Measurements from ENCODE around the gene FAF1.
"Not testable (repeated sequence)": the region's sequence is repeated elsewhere in the genome, so short reads cannot be mapped to it uniquely, and the experiment has no call there.

The FAF1 gene

GRCh38 chr1:50906050-50906449 lies 54.0 kb downstream of the FAF1 start:
- H3K27me3 ChIP-seq (ENCODE audit: low read length); H3K36me3 ChIP-seq (ENCODE audit: low read length); H3K4me3 ChIP-seq (ENCODE audit: insufficient read depth, low read length, poor library complexity, severe bottlenecking); H2AFZ ChIP-seq (ENCODE audit: low read depth, low read length, severe bottlenecking); H3K9me2 ChIP-seq (replicated peaks; ENCODE audit: insufficient read depth, low read length); H3K27ac ChIP-seq (ENCODE audit: low read depth, low read length); H3F3A ChIP-seq (ENCODE audit: insufficient read depth); H3K4me2 ChIP-seq (ENCODE audit: low read depth, low read length, poor library complexity, severe bottlenecking); H3K9ac ChIP-seq (ENCODE audit: low read length); H4K20me1 ChIP-seq (ENCODE audit: low read depth, low read length); H3K9me3 ChIP-seq (ENCODE audit: insufficient read depth, low read length): not testable (repeated sequence)
- H3K79me2 ChIP-seq (ENCODE audit: insufficient read depth, low read length) = peaks cover 35% of the 10 kb centered on the region

DNA sequence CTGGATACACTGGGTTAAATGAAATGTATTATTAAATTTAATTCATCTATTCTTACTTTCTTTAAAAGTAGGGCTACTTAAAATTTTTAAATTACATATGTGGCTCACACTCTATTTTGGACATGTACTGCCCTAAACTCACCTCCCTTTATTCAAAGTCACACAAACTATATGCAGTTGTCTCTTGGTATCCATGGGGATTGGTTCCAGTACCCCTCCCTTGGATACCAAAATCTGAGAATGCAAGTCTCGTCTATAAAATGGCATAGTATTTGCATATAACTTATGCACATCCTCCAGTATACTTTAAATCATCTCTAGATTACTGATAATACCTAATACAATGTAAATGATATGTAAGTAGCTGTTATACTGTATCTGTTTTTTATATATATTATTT lies 57.6 kb downstream of the FAF1 start:
- Histone ChIP-seq H3F3A (ENCODE audit: insufficient read depth) (no peaks in the 10 kb centered on the region), H3K27me3 (ENCODE audit: low read length) (no peaks in the 10 kb centered on the region), H3K9me3 (ENCODE audit: insufficient read depth, low read length) (no peaks in the 10 kb centered on the region), H3K79me2 (ENCODE audit: insufficient read depth, low read length) (peaks cover 67% of the 10 kb centered on the region), H4K20me1 (ENCODE audit: low read depth, low read length) (peaks cover 15% of the 10 kb centered on the region; the same call in 1 of the 2 replicates), H3K36me3 (ENCODE audit: low read length) (no peaks in the 10 kb centered on the region), H3K9ac (ENCODE audit: low read length) (no peak overlapping the region), H2AFZ (ENCODE audit: low read depth, low read length, severe bottlenecking) (no peak overlapping the region), H3K9me2 (replicated peaks; ENCODE audit: insufficient read depth, low read length) (no peaks in the 10 kb centered on the region), H3K27ac (ENCODE audit: low read depth, low read length) (no peak overlapping the region), H3K4me2 (ENCODE audit: low read depth, low read length, poor library complexity, severe bottlenecking) (no peak overlapping the region), H3K4me3 (ENCODE audit: insufficient read depth, low read length, poor library complexity, severe bottlenecking) (no peak overlapping the region)
- TF ChIP-seq, protein P1, sequence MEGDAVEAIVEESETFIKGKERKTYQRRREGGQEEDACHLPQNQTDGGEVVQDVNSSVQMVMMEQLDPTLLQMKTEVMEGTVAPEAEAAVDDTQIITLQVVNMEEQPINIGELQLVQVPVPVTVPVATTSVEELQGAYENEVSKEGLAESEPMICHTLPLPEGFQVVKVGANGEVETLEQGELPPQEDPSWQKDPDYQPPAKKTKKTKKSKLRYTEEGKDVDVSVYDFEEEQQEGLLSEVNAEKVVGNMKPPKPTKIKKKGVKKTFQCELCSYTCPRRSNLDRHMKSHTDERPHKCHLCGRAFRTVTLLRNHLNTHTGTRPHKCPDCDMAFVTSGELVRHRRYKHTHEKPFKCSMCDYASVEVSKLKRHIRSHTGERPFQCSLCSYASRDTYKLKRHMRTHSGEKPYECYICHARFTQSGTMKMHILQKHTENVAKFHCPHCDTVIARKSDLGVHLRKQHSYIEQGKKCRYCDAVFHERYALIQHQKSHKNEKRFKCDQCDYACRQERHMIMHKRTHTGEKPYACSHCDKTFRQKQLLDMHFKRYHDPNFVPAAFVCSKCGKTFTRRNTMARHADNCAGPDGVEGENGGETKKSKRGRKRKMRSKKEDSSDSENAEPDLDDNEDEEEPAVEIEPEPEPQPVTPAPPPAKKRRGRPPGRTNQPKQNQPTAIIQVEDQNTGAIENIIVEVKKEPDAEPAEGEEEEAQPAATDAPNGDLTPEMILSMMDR (IDR thresholded peaks at IDR 0.05; ENCODE audit: insufficient read depth, low read length, poor library complexity, severe bottlenecking) = no peak
- TF ChIP-seq EZH2phosphoT487 (conservative IDR thresholded peaks at IDR 0.05; ENCODE audit: low read length) = no peak

GRCh38 chr1:50901872-50902271 lies 58.2 kb downstream of the FAF1 start:
- H3K9me2 ChIP-seq (replicated peaks; ENCODE audit: insufficient read depth, low read length) = no peaks in the 10 kb centered on the region

GRCh38 chr1:50898773-50899172 lies 61.3 kb downstream of the FAF1 start:
- H3K9me2 ChIP-seq (replicated peaks; ENCODE audit: insufficient read depth, low read length) = no peaks in the 10 kb centered on the region
- no peak overlapping the region for H3K9ac ChIP-seq (ENCODE audit: low read length)
- no peaks in the 10 kb centered on the region for H3K9me3 ChIP-seq (ENCODE audit: insufficient read depth, low read length)
- peaks cover 15% of the 10 kb centered on the region; the same call in 1 of the 2 replicates for H4K20me1 ChIP-seq (ENCODE audit: low read depth, low read length)
- H3K4me2 ChIP-seq (ENCODE audit: low read depth, low read length, poor library complexity, severe bottlenecking) = no peak overlapping the region
- H3K27ac ChIP-seq (ENCODE audit: low read depth, low read length) = no peak overlapping the region
- H3K79me2 ChIP-seq (ENCODE audit: insufficient read depth, low read length) = peaks cover 96% of the 10 kb centered on the region
- no peaks in the 10 kb centered on the region for H3K27me3 ChIP-seq (ENCODE audit: low read length)
- no peaks in the 10 kb centered on the region for H3F3A ChIP-seq (ENCODE audit: insufficient read depth)
- TF ChIP-seq, protein P1 (IDR thresholded peaks at IDR 0.05; ENCODE audit: insufficient read depth, low read length, poor library complexity, severe bottlenecking) = no peak
- TF ChIP-seq EZH2phosphoT487 (conservative IDR thresholded peaks at IDR 0.05; ENCODE audit: low read length) = no peak
- H3K4me3 ChIP-seq (ENCODE audit: insufficient read depth, low read length, poor library complexity, severe bottlenecking) = no peak overlapping the region
- no peaks in the 10 kb centered on the region for H3K36me3 ChIP-seq (ENCODE audit: low read length)
- no peak overlapping the region for H2AFZ ChIP-seq (ENCODE audit: low read depth, low read length, severe bottlenecking)

More at GRCh38 chr1:50901872-50902271, 58.2 kb downstream of the FAF1 start:
- Histone ChIP-seq H3K27ac (ENCODE audit: low read depth, low read length) (no peak overlapping the region), H3F3A (ENCODE audit: insufficient read depth) (no peaks in the 10 kb centered on the region), H3K27me3 (ENCODE audit: low read length) (no peaks in the 10 kb centered on the region), H2AFZ (ENCODE audit: low read depth, low read length, severe bottlenecking) (no peak overlapping the region), H3K4me3 (ENCODE audit: insufficient read depth, low read length, poor library complexity, severe bottlenecking) (no peak overlapping the region), H4K20me1 (ENCODE audit: low read depth, low read length) (peaks cover 15% of the 10 kb centered on the region; the same call in 1 of the 2 replicates), H3K9me3 (ENCODE audit: insufficient read depth, low read length) (no peaks in the 10 kb centered on the region), H3K4me2 (ENCODE audit: low read depth, low read length, poor library complexity, severe bottlenecking) (no peak overlapping the region), H3K79me2 (ENCODE audit: insufficient read depth, low read length) (peaks cover 73% of the 10 kb centered on the region), H3K9ac (ENCODE audit: low read length) (no peak overlapping the region), H3K36me3 (ENCODE audit: low read length) (no peaks in the 10 kb centered on the region)
- TF ChIP-seq, protein P1 (IDR thresholded peaks at IDR 0.05; ENCODE audit: insufficient read depth, low read length, poor library complexity, severe bottlenecking) = no peak
- TF ChIP-seq EZH2phosphoT487 (conservative IDR thresholded peaks at IDR 0.05; ENCODE audit: low read length) = no peak
